ENCODE data around the gene TRIM28. TPM values are rescaled to one million over a fixed set of nuclear protein-coding genes. Genes with fewer than 3 reads are reported as not detected.
A peak's percentile ranks its signal among the peaks of the same experiment; 100 is the strongest.

TRIM28 gene
- total and polyA plus RNA-seq, 9 of the 15 experiments (the other 6 are each of a cell fraction or from before 2014, with no cell fraction given) = 12.1 to 797 (median 490) TPM

- TF ChIP-seq TAL1 (IDR thresholded peaks at IDR 0.05) = peak; percentile 21; the same call in 1 of the 2 replicates
- TF ChIP-seq MTA1 (IDR thresholded peaks at IDR 0.05; ENCODE audit: borderline replicate concordance) = no peak
- no peak for TF ChIP-seq MBD1 (CRISPR knock-in tag; IDR thresholded peaks at IDR 0.05)
- no peak for TF ChIP-seq SMAD4 (CRISPR knock-in tag; conservative IDR thresholded peaks at IDR 0.05)
- TF ChIP-seq, protein P1, sequence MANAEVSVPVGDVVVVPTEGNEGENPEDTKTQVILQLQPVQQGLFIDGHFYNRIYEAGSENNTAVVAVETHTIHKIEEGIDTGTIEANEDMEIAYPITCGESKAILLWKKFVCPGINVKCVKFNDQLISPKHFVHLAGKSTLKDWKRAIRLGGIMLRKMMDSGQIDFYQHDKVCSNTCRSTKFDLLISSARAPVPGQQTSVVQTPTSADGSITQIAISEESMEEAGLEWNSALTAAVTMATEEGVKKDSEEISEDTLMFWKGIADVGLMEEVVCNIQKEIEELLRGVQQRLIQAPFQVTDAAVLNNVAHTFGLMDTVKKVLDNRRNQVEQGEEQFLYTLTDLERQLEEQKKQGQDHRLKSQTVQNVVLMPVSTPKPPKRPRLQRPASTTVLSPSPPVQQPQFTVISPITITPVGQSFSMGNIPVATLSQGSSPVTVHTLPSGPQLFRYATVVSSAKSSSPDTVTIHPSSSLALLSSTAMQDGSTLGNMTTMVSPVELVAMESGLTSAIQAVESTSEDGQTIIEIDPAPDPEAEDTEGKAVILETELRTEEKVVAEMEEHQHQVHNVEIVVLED (CRISPR knock-in tag; IDR thresholded peaks at IDR 0.05) = no peak
- TF ChIP-seq ZNF699 (CRISPR knock-in tag; IDR thresholded peaks at IDR 0.05; ENCODE audit: insufficient replicate concordance) = no peak
- TF ChIP-seq ZFP36 (IDR thresholded peaks at IDR 0.05; ENCODE audit: low read depth, low read length, partially characterized antibody) = no peak
- TF ChIP-seq, protein P2, sequence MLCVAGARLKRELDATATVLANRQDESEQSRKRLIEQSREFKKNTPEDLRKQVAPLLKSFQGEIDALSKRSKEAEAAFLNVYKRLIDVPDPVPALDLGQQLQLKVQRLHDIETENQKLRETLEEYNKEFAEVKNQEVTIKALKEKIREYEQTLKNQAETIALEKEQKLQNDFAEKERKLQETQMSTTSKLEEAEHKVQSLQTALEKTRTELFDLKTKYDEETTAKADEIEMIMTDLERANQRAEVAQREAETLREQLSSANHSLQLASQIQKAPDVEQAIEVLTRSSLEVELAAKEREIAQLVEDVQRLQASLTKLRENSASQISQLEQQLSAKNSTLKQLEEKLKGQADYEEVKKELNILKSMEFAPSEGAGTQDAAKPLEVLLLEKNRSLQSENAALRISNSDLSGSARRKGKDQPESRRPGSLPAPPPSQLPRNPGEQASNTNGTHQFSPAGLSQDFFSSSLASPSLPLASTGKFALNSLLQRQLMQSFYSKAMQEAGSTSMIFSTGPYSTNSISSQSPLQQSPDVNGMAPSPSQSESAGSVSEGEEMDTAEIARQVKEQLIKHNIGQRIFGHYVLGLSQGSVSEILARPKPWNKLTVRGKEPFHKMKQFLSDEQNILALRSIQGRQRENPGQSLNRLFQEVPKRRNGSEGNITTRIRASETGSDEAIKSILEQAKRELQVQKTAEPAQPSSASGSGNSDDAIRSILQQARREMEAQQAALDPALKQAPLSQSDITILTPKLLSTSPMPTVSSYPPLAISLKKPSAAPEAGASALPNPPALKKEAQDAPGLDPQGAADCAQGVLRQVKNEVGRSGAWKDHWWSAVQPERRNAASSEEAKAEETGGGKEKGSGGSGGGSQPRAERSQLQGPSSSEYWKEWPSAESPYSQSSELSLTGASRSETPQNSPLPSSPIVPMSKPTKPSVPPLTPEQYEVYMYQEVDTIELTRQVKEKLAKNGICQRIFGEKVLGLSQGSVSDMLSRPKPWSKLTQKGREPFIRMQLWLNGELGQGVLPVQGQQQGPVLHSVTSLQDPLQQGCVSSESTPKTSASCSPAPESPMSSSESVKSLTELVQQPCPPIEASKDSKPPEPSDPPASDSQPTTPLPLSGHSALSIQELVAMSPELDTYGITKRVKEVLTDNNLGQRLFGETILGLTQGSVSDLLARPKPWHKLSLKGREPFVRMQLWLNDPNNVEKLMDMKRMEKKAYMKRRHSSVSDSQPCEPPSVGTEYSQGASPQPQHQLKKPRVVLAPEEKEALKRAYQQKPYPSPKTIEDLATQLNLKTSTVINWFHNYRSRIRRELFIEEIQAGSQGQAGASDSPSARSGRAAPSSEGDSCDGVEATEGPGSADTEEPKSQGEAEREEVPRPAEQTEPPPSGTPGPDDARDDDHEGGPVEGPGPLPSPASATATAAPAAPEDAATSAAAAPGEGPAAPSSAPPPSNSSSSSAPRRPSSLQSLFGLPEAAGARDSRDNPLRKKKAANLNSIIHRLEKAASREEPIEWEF (CRISPR knock-in tag; IDR thresholded peaks at IDR 0.05) = no peak
- no peak for TF ChIP-seq TAF1 (IDR thresholded peaks at IDR 0.05; ENCODE audit: control insufficient read depth, extremely low read depth, insufficient read depth, low read length, severe bottlenecking)
- no peak for TF ChIP-seq PYGO2 (tag; IDR thresholded peaks at IDR 0.05)
- TF ChIP-seq GTF2F1 (IDR thresholded peaks at IDR 0.05; ENCODE audit: low read depth, low read length) = no peak
- TF ChIP-seq, protein P3, sequence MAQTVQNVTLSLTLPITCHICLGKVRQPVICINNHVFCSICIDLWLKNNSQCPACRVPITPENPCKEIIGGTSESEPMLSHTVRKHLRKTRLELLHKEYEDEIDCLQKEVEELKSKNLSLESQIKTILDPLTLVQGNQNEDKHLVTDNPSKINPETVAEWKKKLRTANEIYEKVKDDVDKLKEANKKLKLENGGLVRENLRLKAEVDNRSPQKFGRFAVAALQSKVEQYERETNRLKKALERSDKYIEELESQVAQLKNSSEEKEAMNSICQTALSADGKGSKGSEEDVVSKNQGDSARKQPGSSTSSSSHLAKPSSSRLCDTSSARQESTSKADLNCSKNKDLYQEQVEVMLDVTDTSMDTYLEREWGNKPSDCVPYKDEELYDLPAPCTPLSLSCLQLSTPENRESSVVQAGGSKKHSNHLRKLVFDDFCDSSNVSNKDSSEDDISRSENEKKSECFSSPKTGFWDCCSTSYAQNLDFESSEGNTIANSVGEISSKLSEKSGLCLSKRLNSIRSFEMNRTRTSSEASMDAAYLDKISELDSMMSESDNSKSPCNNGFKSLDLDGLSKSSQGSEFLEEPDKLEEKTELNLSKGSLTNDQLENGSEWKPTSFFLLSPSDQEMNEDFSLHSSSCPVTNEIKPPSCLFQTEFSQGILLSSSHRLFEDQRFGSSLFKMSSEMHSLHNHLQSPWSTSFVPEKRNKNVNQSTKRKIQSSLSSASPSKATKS (CRISPR knock-in tag; IDR thresholded peaks at IDR 0.05) = no peak
- TF ChIP-seq ZNF23 (CRISPR knock-in tag; IDR thresholded peaks at IDR 0.05) = no peak
- TF ChIP-seq ZNF143 (CRISPR knock-in tag; IDR thresholded peaks at IDR 0.05) = no peak
- TF ChIP-seq ASH1L (IDR thresholded peaks at IDR 0.05; ENCODE audit: borderline replicate concordance, low read depth, partially characterized antibody) = no peak
- no peak for TF ChIP-seq ZNF134 (CRISPR knock-in tag; conservative IDR thresholded peaks at IDR 0.05)
- TF ChIP-seq NR4A1 (CRISPR knock-in tag; IDR thresholded peaks at IDR 0.05) = no peak
- TF ChIP-seq NR4A1 (tag; IDR thresholded peaks at IDR 0.05) = no peak
- no peak for TF ChIP-seq ZNF586 (CRISPR knock-in tag; conservative IDR thresholded peaks at IDR 0.05)
Observed at GRCh38 chr19:58558066-58558622, 14.3 kb downstream of the TRIM28 start, which contains the start of gene UBE2M (continued).

Data from K562 (cell line).